NCI-H2107 treated with DMSO at 0.1 percent for 48 hours (cell line): ENCODE measurements around the gene DUS4L.
"Not testable (repeated sequence)": the region's sequence is repeated elsewhere in the genome, so short reads cannot be mapped to it uniquely, and the experiment has no call there.

Source experiments
- DNase-seq: peaks from one replicate; lab custom pipeline; 2025; ENCODE audit not compliant: unreplicated experiment; lab: John Stamatoyannopoulos, UW

Gene DUS4L, protein sequence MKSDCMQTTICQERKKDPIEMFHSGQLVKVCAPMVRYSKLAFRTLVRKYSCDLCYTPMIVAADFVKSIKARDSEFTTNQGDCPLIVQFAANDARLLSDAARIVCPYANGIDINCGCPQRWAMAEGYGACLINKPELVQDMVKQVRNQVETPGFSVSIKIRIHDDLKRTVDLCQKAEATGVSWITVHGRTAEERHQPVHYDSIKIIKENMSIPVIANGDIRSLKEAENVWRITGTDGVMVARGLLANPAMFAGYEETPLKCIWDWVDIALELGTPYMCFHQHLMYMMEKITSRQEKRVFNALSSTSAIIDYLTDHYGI

GRCh38 chr7:107563775-107564552, at the start of gene DUS4L, which contains the start of gene COG5:
TSS of gene DUS4L (plus strand) at chr7:107563971. CDS start at chr7:107567071, 3,100 bp downstream.
TSS of gene COG5 (minus strand) at chr7:107563920. CDS start at chr7:107563896, 24 bp downstream.
- peak; percentile 63 for DNase-seq

- DNase-seq, result no peak
Measured at GRCh38 chr7:107526672-107527071, 37.1 kb upstream of the DUS4L start.

- no peak for DNase-seq
Measured at GRCh38 chr7:107527196-107527595, 36.6 kb upstream of the DUS4L start.

- no peak for DNase-seq
Measured at GRCh38 chr7:107528461-107528860, 35.3 kb upstream of the DUS4L start.

DNA sequence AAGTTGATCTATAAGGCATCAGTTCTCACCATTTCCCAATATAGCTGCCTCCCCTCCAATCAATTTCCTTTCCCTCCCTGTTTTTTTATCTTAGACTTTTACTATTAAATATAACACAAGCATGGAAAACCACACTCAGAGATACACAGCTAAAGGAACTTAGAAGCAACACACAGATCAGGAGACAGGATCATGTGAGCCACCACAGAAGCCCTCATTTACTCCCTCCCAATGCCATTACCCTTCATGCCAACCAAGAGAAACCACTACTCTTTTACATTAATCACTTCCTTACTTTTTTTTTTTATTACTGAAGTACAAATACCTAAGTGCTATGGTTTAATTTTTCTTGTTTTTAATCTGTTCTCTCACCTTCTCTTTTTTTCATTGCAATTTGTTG, 33.0 kb upstream of the DUS4L start:
- DNase-seq, result no peak

- DNase-seq, result no peak
Measured at GRCh38 chr7:107534139-107534538, 29.6 kb upstream of the DUS4L start.

DNA sequence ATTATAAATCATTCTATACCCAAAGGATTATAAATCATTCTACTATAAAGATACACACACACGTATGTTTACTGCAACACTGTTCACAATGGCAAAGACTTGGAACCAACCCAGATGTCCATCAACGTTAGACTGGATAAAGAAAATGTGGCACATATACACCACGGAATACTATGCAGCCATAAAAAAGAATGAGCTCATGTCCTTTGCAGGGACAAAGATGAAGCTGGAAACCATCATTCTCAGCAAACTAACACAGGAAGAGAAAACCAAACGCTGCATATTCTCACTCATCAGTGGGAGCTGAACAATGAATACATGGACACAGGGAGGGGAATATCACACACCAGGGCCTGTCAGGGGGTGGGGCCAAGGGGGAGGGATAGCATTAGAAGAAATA, 26.5 kb upstream of the DUS4L start:
- not testable (repeated sequence) for DNase-seq

DNA sequence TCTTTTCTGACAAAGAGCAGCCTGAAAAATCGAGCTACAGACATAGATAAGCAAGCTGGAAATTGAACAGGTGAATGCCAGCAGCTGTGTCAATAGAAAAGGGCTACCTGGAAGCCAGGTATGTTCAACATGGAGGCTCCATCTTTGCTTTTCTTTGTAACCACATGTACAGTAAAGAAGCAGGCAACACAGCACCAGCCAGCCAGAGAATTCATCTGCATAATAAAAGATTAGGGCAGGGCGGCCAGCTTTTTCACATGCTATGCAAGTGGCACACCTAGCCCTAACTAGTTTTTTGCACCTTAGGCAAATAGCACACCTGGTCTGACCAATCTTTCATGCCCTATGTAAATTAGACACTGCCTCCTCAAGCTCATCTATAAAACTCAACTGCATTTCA, 25.8 kb upstream of the DUS4L start:
- DNase-seq, result peak; percentile 78

DNA sequence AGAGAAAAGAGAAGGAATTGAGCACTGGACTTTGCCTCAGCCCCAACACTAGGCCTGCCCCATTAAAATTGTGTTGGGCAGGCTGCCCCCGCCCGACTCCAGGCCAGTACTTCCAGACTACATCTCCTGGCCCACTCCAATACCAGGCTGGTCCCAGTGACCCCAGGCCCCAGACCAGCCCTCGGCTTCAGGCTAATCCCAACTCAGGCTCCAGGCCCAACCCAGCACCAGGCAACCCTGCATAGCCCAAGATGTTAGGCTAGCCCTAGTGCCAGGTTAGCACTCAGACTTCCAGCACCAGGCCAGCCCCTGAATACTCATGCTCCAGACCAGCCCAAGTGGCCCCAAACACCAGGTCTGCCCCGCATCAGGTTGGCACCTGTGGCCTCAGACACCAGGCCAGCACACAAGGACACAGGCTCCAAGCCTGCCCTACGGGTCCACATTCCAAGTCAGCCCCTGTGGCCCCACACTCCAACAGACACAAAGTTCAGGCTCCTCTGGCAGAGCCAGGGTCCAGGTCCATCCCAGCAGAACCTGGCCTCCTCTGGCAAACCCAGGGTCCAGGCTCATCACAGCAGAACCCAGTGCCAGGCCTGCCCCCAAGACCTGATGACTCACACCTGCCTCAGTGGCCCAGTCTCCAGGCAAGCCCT, 20.3 kb upstream of the DUS4L start:
- no peak for DNase-seq

- no peak for DNase-seq
Measured at GRCh38 chr7:107544848-107545591, 18.8 kb upstream of the DUS4L start.

DNA sequence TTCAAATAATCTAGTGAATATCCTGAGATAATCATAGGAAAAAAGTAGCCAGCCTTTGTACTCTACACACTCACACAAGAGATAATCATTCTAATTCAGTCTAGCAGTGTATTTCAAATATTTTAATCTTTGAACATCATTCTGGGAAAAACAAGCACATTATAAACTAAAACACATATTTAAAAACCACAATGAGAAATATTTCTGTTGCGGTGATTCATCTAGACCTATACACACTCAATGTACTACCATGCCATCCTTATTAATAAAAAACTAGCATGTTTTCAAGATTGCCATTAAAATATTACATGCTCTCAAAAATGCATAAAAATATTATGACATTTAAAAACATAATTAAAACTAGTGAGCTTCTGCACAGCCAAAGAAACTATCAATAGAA, 11.8 kb upstream of the DUS4L start:
- DNase-seq, result no peak

GRCh38 chr7:107555893-107556292, 7.9 kb upstream of the DUS4L start:
- DNase-seq, result no peak

DNA sequence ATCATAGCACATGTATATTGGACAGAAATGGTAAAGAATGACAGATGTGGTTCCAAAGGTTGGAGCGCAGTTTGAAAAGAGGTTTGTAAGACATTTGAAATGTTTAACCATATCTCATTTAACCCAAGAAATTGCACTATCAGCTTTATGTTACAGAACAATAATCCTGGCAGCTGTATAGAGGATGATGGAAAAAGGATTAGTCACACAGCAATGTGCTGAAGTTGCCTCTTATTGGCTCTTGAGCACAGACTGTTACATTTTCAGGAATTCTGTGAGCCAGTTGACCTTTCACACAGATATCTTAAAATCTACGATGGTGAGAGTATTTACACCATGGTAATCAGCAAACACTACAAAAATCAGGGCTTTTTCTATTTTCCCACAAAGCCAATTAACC, 3.9 kb upstream of the DUS4L start:
- no peak for DNase-seq

GRCh38 chr7:107560898-107561516, 2.8 kb upstream of the DUS4L start:
- no peak for DNase-seq

- DNase-seq, result peak; percentile 50
Measured at GRCh38 chr7:107563081-107563774, 543 bp upstream of the DUS4L start.

GRCh38 chr7:107564553-107565298, 955 bp downstream of the DUS4L start:
- no peak for DNase-seq

- DNase-seq, result no peak
Measured at GRCh38 chr7:107570298-107570697, 6.5 kb downstream of the DUS4L start.

DNA sequence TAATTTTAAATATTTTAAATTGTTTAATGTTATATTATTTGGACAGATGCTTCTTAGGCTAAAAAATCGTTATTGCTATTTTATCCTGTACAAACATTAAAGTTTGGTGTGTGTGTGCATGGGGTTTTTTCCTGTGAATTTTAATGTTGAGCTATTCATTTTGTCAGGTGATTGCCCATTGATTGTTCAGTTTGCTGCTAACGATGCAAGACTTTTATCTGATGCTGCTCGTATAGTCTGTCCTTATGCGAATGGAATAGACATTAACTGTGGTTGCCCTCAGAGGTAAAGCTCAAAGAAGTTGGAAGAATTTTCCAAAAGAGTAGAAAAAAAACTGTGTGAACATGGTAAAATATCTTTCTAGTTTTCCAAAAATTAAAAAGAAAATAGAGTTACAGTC, 9.8 kb downstream of the DUS4L start:
- no peak for DNase-seq

- no peak for DNase-seq
Measured at GRCh38 chr7:107579554-107579884, 15.7 kb downstream of the DUS4L start.
